Panc1 (cell line): ENCODE data around the gene MCM5. TPM values are rescaled to one million over a fixed set of nuclear protein-coding genes. Genes with fewer than 3 reads are reported as not detected.

Source experiments
- ATAC-seq: fragments of 200-7000 bp; cut with Tn5 transposase; 2 replicates; pipeline ENCODE4 v1.9.1; 2020; ENCODE audit warnings: mild to moderate bottlenecking, moderate library complexity
- BruUV-seq: library from RNA; stranded (reverse); fragments of 400-500 nt; replicated peaks from 2 replicates; lab custom pipeline; 2021; lab: Mats Ljungman, UMichigan
- CTCF ChIA-PET: fragments of 300-600 bp; sonication (Branson Sonifier 250); formaldehyde crosslinking; loops from one replicate; lab custom pipeline; 2022; ENCODE audit warnings: antibody characterized with exemption; lab: Charles Lee
- POLR2A ChIA-PET: fragments of 300-600 bp; sonication (Branson Sonifier 250); formaldehyde crosslinking; loops from one replicate; lab custom pipeline; 2022; ENCODE audit warnings: antibody characterized with exemption; lab: Charles Lee
- DNase-seq: peaks from one replicate; pipeline ENCODE4 v3.0.0-alpha.2; 2010; ENCODE audit warnings: low read depth, low spot score
- H3K27ac ChIP-seq: 2 replicates; pipeline ENCODE4 v1.5.1; 2011; ENCODE audit warnings: mild to moderate bottlenecking, low read length, inconsistent platforms
- H3K27me3 ChIP-seq: fragments of 200-500 bp; sonication (Bioruptor generic); 2 replicates; pipeline ENCODE4 v1.6.0; 2014; ENCODE audit warnings: low read length, inconsistent platforms; ENCODE audit not compliant: control insufficient read depth, insufficient read depth
- H3K36me3 ChIP-seq: fragments of 200-500 bp; sonication (Bioruptor generic); 2 replicates; pipeline ENCODE4 v1.5.1; 2014; ENCODE audit warnings: inconsistent platforms, mild to moderate bottlenecking, low read length, moderate library complexity; ENCODE audit not compliant: control insufficient read depth, insufficient read depth
- H3K4me1 ChIP-seq: 2 replicates; pipeline ENCODE4 v1.5.1; 2011; ENCODE audit warnings: inconsistent platforms, mild to moderate bottlenecking, low read length, moderate library complexity; ENCODE audit not compliant: control insufficient read depth, insufficient read depth
- H3K4me3 ChIP-seq, 2 experiments: 2 replicates each; pipeline ENCODE4 v1.5.1; 2011 to 2012; ENCODE audit warnings: low read depth in 2 of 2, low read length in 2 of 2, mild to moderate bottlenecking in 2 of 2, inconsistent platforms in 1 of 2, moderate library complexity in 1 of 2
- H3K9me3 ChIP-seq: fragments of 200-500 bp; sonication (Bioruptor generic); 2 replicates; pipeline ENCODE4 v1.5.1; 2014; ENCODE audit warnings: low read depth, mild to moderate bottlenecking, inconsistent platforms, low read length, moderate library complexity; ENCODE audit not compliant: control insufficient read depth, insufficient read depth
- POLR2AphosphoS5 ChIP-seq: IDR thresholded peaks from 2 replicates; pipeline ENCODE4 v1.6.1; 2012; ENCODE audit warnings: mild to moderate bottlenecking, low read depth, low read length, moderate library complexity
- SIN3A ChIP-seq: IDR thresholded peaks from 2 replicates; pipeline ENCODE4 v1.6.1; 2012; ENCODE audit warnings: low read depth, mild to moderate bottlenecking, low read length, moderate library complexity, borderline replicate concordance; ENCODE audit not compliant: insufficient read depth
- TCF7L2 ChIP-seq: IDR thresholded peaks from 2 replicates; pipeline ENCODE4 v1.6.1; 2011; ENCODE audit warnings: mild to moderate bottlenecking, low read depth, low read length, inconsistent platforms
- in situ Hi-C: cut with HindIII; loops from 2 replicates; pipeline ENCODE4 v1.10.0; 2016; ENCODE audit warnings: low sequenced_read_pairs, low pct_unique_long_range_greater_than_20kb
- intact Hi-C: fragments of 100-400 bp; cut with micrococcal nuclease; formaldehyde crosslinking; loops from one replicate; pipeline ENCODE4 v1.10.0; 2022; ENCODE audit not compliant: unreplicated experiment
- total RNA-seq: library from RNA; stranded (reverse); gene quantifications from one replicate; pipeline ENCODE4 v1.2.1, GENCODE V29; 2021; ENCODE audit not compliant: unreplicated experiment
- TF ChIP-seq, protein P1 (sequence below): fragments of 450-650 bp; IDR thresholded peaks from 2 replicates; pipeline ENCODE4 v1.5.1; 2017; ENCODE audit warnings: mild to moderate bottlenecking
- TF ChIP-seq, protein P2 (sequence below), 2 experiments: IDR thresholded peaks; 2 replicates each; pipeline ENCODE4 v1.6.1; 2011 to 2012; ENCODE audit warnings: low read depth in 2 of 2, control low read depth in 1 of 2, low read length in 1 of 2, mild to moderate bottlenecking in 1 of 2, moderate library complexity in 1 of 2; ENCODE audit not compliant: insufficient read depth in 1 of 2

Gene MCM5
- total RNA-seq, 1 experiment from 2014 or later, result 122 TPM

DNA sequence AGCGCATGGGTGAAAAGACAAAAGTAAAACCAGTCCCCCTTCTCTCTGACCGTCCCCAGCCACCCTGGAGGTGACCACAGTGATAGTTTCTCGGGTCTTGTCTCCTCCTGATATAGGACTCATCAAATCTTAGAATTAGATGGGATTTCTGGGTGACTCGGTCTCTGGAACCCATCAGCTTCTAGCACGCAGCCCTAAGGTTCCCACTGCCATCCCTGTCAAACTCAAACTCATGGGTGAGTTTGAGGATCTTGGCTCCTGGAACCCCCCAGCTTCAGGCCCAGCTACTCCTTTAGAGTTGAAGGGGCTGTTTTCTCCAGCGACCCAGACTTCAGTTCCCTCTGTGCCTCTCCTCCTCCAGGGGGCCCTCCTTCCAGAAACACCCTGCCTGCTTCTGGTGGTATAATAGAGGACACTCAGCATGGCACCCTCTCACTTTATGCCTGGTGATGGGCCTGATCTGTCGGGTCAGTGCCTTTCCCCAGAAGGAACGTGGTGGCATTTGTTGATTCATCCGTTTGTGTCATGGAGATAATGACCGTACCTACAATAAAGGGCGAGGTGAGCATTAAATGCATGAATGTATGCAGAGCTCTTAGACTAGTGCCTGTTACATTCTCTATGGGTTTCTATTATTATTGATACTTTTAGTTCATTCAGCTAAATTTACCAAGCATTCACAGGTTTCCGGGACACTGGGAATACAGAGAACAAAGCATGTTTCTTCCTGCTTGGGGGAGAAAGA is 31.7 kb downstream of the MCM5 start:
- ChIA-PET POLR2A (no interaction called here), CTCF (interaction anchor here (0.8 to 2.2 kb wide), 3 partner anchors 151 to 196 kb away, joined by 3 to 10 read pairs (median 6); no protein-coding TSS in a partner anchor)
- DNase-seq (no peak), ATAC-seq (no peak)
- intact Hi-C loops (loop anchor here (2.0 kb wide), 2 partner anchors 151 to 191 kb away; no protein-coding TSS in a partner anchor), in situ Hi-C loops (no loop called here)
- peaks cover 8% of the 10 kb centered on the region; the same call in 1 of the 2 replicates for H3K9me3 ChIP-seq
- H3K27ac ChIP-seq, result peak overlapping the region; percentile 89
- no peaks in the 10 kb centered on the region for H3K36me3 ChIP-seq
- no peak overlapping the region for H3K4me3 ChIP-seq
- TF ChIP-seq, protein P1, sequence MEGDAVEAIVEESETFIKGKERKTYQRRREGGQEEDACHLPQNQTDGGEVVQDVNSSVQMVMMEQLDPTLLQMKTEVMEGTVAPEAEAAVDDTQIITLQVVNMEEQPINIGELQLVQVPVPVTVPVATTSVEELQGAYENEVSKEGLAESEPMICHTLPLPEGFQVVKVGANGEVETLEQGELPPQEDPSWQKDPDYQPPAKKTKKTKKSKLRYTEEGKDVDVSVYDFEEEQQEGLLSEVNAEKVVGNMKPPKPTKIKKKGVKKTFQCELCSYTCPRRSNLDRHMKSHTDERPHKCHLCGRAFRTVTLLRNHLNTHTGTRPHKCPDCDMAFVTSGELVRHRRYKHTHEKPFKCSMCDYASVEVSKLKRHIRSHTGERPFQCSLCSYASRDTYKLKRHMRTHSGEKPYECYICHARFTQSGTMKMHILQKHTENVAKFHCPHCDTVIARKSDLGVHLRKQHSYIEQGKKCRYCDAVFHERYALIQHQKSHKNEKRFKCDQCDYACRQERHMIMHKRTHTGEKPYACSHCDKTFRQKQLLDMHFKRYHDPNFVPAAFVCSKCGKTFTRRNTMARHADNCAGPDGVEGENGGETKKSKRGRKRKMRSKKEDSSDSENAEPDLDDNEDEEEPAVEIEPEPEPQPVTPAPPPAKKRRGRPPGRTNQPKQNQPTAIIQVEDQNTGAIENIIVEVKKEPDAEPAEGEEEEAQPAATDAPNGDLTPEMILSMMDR, result no peak
- TF ChIP-seq TCF7L2, result no peak
- TF ChIP-seq, protein P2, sequence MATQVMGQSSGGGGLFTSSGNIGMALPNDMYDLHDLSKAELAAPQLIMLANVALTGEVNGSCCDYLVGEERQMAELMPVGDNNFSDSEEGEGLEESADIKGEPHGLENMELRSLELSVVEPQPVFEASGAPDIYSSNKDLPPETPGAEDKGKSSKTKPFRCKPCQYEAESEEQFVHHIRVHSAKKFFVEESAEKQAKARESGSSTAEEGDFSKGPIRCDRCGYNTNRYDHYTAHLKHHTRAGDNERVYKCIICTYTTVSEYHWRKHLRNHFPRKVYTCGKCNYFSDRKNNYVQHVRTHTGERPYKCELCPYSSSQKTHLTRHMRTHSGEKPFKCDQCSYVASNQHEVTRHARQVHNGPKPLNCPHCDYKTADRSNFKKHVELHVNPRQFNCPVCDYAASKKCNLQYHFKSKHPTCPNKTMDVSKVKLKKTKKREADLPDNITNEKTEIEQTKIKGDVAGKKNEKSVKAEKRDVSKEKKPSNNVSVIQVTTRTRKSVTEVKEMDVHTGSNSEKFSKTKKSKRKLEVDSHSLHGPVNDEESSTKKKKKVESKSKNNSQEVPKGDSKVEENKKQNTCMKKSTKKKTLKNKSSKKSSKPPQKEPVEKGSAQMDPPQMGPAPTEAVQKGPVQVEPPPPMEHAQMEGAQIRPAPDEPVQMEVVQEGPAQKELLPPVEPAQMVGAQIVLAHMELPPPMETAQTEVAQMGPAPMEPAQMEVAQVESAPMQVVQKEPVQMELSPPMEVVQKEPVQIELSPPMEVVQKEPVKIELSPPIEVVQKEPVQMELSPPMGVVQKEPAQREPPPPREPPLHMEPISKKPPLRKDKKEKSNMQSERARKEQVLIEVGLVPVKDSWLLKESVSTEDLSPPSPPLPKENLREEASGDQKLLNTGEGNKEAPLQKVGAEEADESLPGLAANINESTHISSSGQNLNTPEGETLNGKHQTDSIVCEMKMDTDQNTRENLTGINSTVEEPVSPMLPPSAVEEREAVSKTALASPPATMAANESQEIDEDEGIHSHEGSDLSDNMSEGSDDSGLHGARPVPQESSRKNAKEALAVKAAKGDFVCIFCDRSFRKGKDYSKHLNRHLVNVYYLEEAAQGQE (IDR thresholded peaks at IDR 0.05; ENCODE audit: insufficient read depth in 1 of 2, low read depth in 2 of 2, low read length in 1 of 2), result no peak
- no peak for TF ChIP-seq POLR2AphosphoS5
- no peak for TF ChIP-seq SIN3A
- H3K4me1 ChIP-seq, result peaks cover 13% of the 10 kb centered on the region
- H3K27me3 ChIP-seq, result no peaks in the 10 kb centered on the region
- no TSS peak for BruUV-seq

DNA sequence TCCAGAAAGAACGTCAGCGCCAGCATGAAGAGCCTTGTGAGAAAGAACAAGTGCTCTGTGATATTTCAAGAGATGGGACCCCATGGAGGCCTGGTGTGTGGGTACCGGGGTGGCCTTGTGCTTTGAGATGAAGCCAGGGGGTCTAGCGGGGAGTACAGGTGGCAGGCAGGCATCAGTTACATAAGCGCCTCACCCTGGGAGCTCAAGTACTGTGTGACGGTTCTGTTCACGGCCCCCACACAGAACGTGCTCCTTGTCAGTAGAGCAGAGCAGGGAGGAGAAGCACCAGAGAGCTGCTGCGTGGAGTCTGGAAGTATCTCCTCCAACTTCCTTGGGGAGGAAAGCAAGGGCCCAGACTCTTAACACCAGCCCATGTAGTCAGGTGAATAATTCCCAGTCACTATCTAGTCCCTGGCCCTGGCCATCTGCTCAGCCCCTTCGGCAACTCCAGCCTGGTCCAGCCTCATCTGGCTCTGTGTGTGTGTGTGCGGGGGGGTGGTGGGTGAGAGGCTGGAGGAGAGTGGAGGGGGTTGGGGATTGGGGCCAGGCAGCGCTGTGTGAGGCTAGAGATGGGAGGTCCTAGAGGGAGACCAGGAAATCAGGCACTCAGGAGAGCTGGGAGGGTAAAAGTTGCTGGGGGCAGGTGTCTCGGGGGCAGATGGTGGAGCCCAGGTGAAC is 32.4 kb downstream of the MCM5 start:
- H3K27me3 ChIP-seq, result no peaks in the 10 kb centered on the region
- CTCF ChIA-PET, result no interaction called here
- BruUV-seq, result no TSS peak
- intact Hi-C loops (no loop called here), in situ Hi-C loops (no loop called here)
- peaks cover 9% of the 10 kb centered on the region for H3K4me1 ChIP-seq
- no peaks in the 10 kb centered on the region for H3K36me3 ChIP-seq
- no peak for DNase-seq
- ATAC-seq, result no peak
- POLR2A ChIA-PET, result no interaction called here
- no peak overlapping the region for H3K4me3 ChIP-seq
- TF ChIP-seq, protein P2 (IDR thresholded peaks at IDR 0.05; ENCODE audit: insufficient read depth in 1 of 2, low read depth in 2 of 2, low read length in 1 of 2), result no peak
- no peak for TF ChIP-seq TCF7L2
- TF ChIP-seq SIN3A, result no peak
- TF ChIP-seq, protein P1, result no peak
- TF ChIP-seq POLR2AphosphoS5, result no peak
- H3K27ac ChIP-seq, result peak overlapping the region; percentile 89
- H3K9me3 ChIP-seq, result peaks cover 8% of the 10 kb centered on the region; the same call in 1 of the 2 replicates
